ENCODE measurements around the gene PEAR1. TPM values are rescaled to one million over a fixed set of nuclear protein-coding genes. Genes with fewer than 3 reads are reported as not detected.

Gene PEAR1
- total RNA-seq, 1 donor from 2014 or later: 11.5 TPM

DNA sequence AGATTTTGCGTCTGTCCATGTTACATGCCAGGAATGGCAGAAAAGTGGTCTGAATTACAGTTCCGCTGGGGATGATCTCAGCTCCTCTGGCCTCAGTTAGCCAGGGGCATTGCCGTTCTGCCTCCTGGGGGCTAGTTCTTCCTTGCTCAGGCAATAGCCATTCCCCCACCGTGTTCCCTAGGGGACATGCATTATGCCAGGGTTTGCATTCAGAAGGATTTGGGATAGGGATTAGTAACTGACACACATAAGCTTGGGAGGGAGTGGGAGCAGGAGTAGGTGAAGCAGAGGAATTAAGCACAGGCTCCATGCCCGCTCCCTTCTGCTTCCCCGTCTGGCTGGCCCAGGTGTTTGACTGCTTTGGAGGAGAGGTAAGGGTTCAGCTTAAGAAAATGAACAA, 39.6 kb downstream of the PEAR1 start:
- intact Hi-C loops (cut with DNase I): no loop called here
- Histone ChIP-seq H3K27me3 (no peaks in the 10 kb centered on the region), H3K27ac (no peak overlapping the region), H3K4me1 (no peaks in the 10 kb centered on the region), H3K4me3 (no peak overlapping the region), H3K36me3 (peaks cover 0 to 9% of the 10 kb centered on the region in 2 donors), H3K9me3 (no peaks in the 10 kb centered on the region)
- DNase-seq (ENCODE audit: extremely low spot score in 2 of 2): no peak
- TF ChIP-seq, protein P1, sequence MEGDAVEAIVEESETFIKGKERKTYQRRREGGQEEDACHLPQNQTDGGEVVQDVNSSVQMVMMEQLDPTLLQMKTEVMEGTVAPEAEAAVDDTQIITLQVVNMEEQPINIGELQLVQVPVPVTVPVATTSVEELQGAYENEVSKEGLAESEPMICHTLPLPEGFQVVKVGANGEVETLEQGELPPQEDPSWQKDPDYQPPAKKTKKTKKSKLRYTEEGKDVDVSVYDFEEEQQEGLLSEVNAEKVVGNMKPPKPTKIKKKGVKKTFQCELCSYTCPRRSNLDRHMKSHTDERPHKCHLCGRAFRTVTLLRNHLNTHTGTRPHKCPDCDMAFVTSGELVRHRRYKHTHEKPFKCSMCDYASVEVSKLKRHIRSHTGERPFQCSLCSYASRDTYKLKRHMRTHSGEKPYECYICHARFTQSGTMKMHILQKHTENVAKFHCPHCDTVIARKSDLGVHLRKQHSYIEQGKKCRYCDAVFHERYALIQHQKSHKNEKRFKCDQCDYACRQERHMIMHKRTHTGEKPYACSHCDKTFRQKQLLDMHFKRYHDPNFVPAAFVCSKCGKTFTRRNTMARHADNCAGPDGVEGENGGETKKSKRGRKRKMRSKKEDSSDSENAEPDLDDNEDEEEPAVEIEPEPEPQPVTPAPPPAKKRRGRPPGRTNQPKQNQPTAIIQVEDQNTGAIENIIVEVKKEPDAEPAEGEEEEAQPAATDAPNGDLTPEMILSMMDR (IDR thresholded peaks at IDR 0.05): no peak
- TF ChIP-seq POLR2A (IDR thresholded peaks at IDR 0.05): no peak

DNA sequence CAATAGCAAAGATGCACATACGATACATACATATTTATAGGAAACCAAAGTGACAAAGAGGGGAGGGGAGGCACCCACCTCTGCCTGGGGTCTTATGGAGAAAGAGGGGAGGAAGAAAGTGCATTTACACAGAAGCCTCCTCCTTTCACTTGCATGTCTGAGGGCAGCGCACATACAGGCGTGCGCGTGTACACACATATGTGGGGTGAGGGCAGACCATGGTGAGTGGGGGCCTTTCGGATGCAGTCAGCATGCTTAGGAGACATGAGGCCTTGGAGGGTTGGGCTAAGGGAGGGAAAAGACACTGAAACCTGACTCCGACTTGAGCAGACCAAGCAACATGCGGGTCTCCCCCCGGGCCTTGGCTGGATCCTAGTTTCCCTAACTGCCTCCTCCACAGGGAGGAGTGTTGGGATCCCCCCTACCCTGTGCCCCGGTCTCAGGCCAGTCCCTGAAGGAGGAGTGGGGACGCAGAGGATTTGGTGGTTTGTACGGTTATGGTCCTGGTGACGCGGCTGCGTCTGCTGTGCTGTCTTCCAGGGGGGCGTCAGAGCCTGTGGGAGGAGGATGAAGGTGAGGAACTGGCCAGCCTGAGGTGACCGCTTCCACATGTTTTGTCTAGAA, 42.1 kb downstream of the PEAR1 start:
- Histone ChIP-seq H3K36me3 (peaks cover 0 to 33% of the 10 kb centered on the region in 2 donors), H3K9me3 (no peaks in the 10 kb centered on the region), H3K4me3 (no peak overlapping the region), H3K4me1 (no peaks in the 10 kb centered on the region), H3K27me3 (no peaks in the 10 kb centered on the region), H3K27ac (no peak overlapping the region)
- intact Hi-C loops (cut with DNase I): no loop called here
- TF ChIP-seq POLR2AphosphoS5 (IDR thresholded peaks at IDR 0.05; ENCODE audit: insufficient read depth in 1 of 2, low read depth in 1 of 2) (no peak), POLR2A (IDR thresholded peaks at IDR 0.05) (no peak)
- TF ChIP-seq, protein P1 (IDR thresholded peaks at IDR 0.05): no peak
- no peak for DNase-seq (ENCODE audit: extremely low spot score in 2 of 2)

DNA sequence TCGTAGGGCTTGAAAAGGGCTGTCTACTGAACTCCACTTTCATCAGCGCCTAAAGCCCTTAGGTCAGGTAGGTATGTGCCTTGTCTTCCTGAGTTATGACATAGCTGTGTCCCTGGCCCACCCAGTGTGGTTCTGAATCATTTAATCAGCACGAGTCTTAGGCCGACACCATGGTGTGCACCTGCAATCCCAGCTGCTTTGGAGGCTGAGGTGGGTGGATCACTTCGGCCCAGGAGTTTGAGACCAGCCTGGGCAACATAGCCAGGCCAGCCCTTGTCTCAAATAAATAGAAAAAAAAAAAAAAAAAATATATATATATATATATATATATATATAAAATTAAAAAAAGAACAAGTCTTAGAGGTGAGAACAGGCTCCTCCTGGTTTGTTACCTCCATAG, 42.7 kb downstream of the PEAR1 start:
- DNase-seq (ENCODE audit: extremely low spot score in 2 of 2): no peak
- peaks cover 0 to 36% of the 10 kb centered on the region in 2 donors for H3K36me3 ChIP-seq

DNA sequence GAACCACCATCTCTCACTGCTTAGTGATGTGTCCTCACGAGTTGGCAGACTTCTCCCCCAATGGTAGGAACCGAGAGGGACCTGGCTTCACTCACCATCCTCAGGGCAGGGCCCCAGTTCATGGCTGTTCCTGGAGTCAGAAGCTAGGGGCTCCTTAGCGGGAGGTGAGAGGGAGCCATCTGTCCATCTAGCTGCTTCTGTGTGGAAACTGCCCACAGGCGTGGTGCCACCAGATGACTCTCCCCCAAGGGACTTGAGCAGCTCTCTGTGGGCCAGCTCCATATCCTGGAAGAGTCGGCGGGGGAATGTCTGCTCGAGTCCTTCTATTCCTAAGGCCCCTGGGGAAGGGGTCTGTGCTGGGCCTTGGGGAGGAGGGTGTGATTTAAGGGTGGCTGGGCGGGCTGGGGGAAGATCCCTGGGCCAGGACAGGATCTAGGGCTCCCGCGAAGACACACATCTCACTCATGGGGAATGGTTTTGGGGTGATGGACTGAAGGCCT, 43.3 kb downstream of the PEAR1 start:
- peaks cover 0 to 40% of the 10 kb centered on the region in 2 donors for H3K36me3 ChIP-seq

More for the DNA sequence above, 42.7 kb downstream of the PEAR1 start:
- Histone ChIP-seq H3K27me3 (no peaks in the 10 kb centered on the region), H3K4me3 (no peak overlapping the region), H3K9me3 (no peaks in the 10 kb centered on the region), H3K27ac (no peak overlapping the region), H3K4me1 (no peaks in the 10 kb centered on the region)
- intact Hi-C loops (cut with DNase I): no loop called here
- no peak for TF ChIP-seq POLR2A (IDR thresholded peaks at IDR 0.05)
- TF ChIP-seq POLR2AphosphoS5 (IDR thresholded peaks at IDR 0.05; ENCODE audit: insufficient read depth in 1 of 2, low read depth in 1 of 2): no peak
- TF ChIP-seq, protein P1 (IDR thresholded peaks at IDR 0.05): no peak

DNA sequence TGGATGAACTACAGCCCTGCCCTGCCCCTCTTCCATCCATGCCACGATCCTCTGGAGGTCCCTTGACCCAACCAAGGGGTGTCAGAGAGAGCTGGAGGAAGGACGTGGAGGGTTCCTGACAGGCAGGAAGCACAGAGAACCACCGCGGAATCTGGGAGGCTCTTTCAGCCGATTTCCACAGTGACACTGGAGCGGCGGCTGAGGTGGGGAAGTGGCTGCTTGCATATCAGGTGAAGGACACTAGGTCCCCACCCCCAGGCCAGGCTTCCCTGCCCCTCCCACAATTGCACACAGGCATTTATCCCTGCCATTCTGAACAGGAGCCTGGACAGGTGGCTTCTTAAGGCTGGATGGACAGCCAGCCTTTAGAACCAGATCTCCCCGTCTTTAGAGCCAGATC, 44.4 kb downstream of the PEAR1 start:
- Histone ChIP-seq H3K4me1 (no peaks in the 10 kb centered on the region), H3K36me3 (peaks cover 0 to 51% of the 10 kb centered on the region in 2 donors), H3K9me3 (no peaks in the 10 kb centered on the region), H3K4me3 (no peak overlapping the region), H3K27me3 (no peaks in the 10 kb centered on the region), H3K27ac (no peak overlapping the region)
- TF ChIP-seq POLR2A (IDR thresholded peaks at IDR 0.05) (no peak), POLR2AphosphoS5 (IDR thresholded peaks at IDR 0.05; ENCODE audit: insufficient read depth in 1 of 2, low read depth in 1 of 2) (no peak)
- TF ChIP-seq, protein P1 (IDR thresholded peaks at IDR 0.05): no peak
- intact Hi-C loops (cut with DNase I): no loop called here
- no peak for DNase-seq (ENCODE audit: extremely low spot score in 2 of 2)

More for the DNA sequence above, 43.3 kb downstream of the PEAR1 start:
- Histone ChIP-seq H3K4me3 (no peak overlapping the region), H3K4me1 (no peaks in the 10 kb centered on the region), H3K27ac (no peak overlapping the region), H3K9me3 (no peaks in the 10 kb centered on the region), H3K27me3 (no peaks in the 10 kb centered on the region)
- DNase-seq (ENCODE audit: extremely low spot score in 2 of 2): no peak
- intact Hi-C loops (cut with DNase I): no loop called here
- TF ChIP-seq POLR2AphosphoS5 (IDR thresholded peaks at IDR 0.05; ENCODE audit: insufficient read depth in 1 of 2, low read depth in 1 of 2): no peak
- TF ChIP-seq, protein P1 (IDR thresholded peaks at IDR 0.05): no peak
- no peak for TF ChIP-seq POLR2A (IDR thresholded peaks at IDR 0.05)
